ENCODE measurements around the gene NXPH2.

NXPH2 gene

DNA sequence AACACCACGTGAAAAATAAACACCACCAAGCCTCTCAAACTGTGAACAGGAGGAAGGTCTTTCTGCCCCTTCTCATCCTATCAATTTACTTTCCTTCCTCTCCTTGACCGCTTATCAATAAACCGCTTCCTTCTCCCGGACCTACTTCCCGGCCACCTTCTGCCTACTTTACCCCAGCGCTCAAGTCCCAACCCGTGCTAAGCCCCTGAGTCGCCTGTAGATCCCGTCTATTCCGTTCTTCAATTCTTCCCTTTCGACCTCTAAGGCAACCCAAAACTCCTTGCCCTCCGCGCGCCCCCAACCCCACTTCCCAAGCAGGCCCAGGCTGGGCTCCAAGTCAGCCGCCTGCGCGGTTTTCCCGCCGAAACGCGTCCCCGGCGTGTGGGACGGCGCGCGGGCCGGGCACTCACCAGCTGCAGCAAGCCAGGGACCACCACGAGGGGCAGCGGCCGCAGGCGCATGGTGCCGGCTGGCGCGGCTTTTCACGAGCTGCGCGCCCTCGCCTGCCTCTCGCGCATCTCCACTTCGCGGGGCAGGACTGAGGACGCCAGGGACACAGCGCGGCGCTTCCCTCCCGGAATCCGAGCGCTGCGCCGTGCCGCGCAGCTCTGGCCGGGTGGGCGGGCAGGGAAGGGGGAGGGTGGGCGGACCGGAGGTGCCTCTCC, at the start of gene NXPH2:
Gene NXPH2 (minus strand): TSS at position 610 of the 665 bp plus-strand sequence. CDS start 149 bp downstream, at position 461.
- peak; percentile 67 for DNase-seq (ENCODE audit: low spot score)

DNA sequence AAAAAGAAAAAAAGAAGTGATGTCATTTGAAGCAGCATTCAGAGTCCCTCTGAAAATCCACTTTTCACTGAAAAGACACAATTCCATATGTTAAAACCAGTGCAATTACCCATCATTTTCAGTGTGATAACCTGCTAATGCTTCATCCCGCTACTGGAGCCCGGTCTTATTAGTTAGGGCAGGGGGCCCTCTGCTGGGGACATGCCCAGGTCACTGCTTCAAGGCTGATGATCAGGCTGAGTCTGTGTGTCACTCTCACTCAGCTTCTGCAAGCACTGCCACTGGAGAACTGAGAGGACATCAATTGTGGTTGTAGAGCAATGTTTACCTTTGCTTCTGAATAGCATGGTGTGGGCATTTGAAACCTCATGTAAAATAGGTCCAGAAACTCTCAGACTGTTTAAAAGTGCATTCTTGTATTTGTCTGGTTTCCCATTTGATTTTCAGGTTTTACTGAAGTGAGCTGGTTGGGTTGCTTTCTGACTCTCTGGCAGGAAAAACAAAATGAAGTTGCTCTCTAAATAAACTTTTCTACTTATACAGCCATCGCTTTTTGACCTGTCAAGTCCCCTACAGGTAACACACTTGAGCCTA, 49.2 kb upstream of the NXPH2 start:
- DNase-seq (ENCODE audit: low spot score) = no peak

DNA sequence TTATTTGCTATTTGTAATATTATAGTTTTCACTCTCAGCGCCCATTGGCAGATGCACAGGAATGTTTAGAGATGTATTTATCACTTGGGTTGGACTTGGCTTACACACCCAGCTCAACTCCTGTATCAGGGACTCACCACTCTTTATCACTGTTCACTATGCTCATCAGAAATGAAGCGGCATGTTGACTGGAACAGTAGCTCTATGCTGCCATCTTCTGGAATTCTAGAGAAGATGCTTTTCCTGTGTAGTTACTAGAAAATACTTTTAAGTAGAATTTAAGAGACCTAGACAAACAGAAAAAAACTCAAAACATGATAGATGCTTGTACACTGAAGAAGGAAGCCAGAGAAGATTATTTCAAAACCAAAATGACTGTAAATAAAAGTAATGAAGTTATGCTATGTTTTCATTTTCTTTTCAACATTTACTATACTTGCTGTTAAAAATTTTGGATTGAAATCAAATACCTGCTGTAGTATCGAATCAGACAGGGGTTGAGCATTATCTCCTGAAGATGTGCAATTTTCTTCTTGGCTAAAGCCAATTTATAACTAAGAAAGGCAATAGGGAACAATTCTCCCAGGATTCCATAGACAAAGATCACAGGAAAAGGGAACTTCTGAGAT, 47.4 kb upstream of the NXPH2 start:
- DNase-seq (ENCODE audit: low spot score) = no peak

DNA sequence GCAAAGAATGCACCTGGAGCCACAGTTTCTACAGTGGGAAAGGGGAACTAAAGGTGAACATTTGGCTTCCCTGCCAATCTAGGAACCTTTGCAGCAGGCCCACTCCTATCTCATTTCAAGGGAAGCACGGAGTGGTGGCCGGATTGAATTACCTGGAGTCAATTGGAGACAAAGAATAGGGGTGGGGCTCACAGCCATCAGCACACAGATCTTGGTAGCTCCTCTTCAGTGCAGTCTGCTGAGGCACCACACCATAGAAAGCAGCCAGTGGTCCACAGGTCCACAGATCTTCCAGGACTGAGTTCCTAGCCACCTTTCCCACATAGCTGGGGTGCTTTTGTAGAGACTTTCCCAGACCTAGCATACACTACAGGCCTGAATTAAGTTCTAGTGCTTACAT, 43.5 kb upstream of the NXPH2 start:
- no peak for DNase-seq (ENCODE audit: low spot score)

DNA sequence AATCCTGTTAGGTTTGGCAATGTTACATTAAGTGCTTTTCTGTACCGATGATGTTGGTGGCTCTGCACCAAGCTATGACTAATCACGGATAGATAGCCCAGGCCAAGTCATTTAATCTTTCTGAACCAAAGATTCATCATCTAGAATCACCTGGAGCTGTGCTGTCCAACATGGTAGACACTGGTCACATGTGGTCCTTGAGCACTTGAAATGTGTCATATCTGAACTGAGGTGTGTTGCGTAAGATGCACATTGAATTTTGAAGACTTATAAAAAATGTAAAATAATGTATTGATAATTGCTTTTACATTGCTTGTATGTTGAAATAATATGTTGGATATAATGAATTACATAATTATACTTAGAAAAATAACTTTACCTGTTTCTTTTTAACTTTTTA, 39.8 kb upstream of the NXPH2 start:
- no peak for DNase-seq (ENCODE audit: low spot score)

DNA sequence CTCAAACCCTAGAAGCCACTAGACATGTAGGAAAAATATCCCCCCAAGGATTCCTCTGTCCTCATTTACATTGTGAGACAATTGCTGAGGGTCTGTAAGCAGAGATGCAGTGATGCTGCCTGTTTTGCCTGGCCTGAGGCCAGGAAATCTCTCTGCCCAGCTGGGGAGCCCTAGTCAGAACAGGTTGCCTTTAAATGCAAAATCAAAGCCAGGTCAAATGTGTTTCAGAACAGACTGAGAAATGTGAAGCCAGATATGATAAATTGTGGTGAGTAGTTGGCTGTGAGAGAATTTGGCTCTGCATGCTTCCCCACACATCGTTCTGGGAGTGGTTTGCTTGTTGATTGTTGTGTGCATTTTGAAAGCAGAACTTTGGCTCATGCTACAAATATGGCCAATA, 38.4 kb upstream of the NXPH2 start:
- no peak for DNase-seq (ENCODE audit: low spot score)

DNA sequence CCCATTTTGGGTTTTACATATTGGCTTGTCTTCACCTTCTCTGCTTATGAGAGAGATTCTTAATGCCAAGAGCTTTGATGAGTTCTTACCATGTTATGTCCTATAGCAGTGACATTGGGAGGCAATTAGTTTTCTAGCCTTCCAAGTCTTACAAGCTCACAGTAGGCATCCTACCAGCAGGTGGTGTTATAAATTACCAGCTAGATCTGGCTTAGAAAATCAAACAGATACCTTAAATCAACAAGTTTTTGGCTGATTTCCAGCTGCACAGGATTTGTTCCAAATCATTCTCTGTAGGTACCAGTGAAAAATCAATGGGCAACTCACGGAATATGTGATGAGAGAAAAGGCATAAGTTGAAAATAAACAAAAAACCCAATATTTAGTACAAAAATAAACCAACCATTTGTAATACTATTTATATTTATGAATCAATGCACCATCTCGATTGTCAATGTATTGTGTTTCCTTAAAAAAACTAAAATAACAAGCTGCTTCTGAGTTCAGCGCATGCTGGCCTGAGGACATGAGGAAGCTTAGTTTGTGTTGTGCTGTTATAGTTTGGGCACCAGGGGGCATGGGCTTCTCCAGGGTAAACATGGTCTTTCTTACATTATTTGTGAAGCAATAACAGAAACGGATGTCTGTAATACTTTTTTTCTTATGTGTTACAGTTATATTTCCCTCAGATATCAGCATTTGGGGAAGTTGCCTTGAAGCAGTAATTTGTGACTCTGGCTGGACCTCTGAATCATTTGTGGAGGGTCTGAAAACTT, 34.1 kb upstream of the NXPH2 start:
- no peak for DNase-seq (ENCODE audit: low spot score)

DNA sequence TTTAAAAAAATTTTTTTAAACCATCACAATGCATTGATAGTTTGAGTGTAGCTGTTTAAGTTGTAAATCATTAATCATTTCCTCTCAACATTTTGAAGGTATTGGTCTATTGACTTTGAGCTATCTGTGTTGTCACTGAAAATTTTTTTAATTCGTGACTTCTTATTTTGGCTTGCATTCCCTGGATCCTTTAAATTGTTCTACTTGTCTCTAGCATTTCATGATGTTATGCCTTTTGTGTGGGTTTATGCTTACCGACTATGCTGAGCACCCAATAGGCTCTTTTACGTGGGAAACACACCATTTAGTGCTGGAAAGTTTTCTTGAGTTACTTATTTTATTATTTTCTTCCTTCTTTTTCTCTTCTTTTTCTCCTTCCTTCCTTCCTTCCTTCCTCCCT, 31.2 kb upstream of the NXPH2 start:
- DNase-seq (ENCODE audit: low spot score) = no peak

DNA sequence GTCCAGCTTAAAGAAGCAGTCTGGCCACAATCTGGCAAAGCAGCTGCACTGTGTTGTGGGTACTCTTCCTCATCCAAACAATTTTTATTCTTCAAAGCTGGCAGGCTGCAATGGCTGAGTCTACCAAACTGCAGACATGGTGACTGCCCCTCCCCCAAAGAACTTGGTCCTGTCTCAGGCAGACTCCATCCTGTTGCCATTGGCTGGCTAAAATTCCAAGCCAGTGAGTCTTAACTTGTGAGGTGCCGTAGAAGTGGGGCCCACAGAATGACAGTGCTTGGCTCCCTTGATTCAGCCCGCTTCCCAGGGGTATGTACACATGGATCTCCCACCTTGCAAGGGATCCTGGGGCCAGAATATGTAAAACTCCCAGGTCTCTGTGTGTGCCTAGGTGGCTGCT, 14.5 kb upstream of the NXPH2 start:
- DNase-seq (ENCODE audit: low spot score) = no peak

DNA sequence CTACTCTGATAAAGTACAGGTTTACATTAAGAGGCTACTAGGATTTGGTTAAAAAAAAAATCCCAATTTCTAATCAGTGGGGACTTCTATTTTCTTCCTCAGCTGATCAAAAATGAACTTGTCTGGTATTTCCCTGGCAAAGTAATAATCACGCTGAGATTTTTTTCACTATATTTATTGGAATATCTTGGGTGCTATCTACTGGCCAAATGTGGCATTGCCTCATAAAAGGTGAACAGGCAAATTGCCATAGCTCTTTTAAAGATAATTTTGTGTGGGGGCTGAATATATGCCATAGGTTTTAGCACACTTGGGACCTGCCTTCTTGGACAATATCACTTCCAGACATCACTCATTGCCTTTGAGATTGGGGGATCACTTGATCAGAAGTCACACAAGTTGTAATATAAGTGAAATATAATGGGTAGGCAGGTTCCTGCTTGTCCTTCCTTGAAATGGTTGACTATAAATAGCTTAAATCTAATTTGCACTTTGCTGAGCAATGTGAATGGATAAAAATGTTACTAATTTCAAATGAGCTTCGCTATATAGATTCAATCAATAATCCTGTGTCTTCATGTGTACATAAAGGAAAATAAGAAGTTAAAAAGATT, 7.0 kb upstream of the NXPH2 start:
- no peak for DNase-seq (ENCODE audit: low spot score)

DNA sequence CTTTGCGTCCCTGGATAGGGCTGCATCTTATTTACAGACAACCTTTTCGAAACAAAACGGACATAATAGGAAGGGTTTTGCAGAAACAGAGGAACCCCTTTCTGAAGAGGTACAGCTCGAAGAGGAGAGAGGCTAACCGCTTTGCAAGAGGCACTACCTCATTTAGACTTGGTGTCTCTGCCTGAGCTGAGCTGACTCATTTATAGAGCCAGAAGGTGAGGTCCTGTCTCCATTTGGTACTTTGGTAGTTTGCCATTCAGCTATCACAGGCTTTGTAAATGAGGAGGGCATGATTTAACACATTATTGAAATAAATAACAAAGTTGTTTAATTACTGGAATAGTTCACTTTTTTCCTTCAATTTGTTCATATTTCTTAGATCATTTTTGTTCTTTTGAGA, 2.2 kb upstream of the NXPH2 start:
- no peak for DNase-seq (ENCODE audit: low spot score)

DNA sequence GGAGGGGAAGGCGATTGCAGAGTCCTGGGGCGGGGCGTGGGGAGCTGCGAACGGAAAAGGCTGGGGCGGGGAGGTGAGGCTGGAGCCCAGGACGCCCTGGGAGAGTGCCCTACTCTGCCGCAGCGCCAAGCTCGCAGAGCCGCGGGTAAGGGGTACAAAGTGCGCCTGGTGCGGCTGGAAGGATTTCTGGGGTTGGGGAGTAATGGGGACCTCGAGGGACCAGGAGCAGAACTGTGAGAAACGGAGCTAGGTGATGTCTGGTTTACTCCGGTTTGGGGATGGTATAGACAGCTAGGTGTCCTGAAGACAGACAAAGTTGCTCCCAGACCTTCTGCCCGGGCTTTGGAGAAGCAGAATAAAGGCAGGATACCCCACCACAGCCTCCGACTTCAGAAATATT, 718 bp upstream of the NXPH2 start:
- no peak for DNase-seq (ENCODE audit: low spot score)

DNA sequence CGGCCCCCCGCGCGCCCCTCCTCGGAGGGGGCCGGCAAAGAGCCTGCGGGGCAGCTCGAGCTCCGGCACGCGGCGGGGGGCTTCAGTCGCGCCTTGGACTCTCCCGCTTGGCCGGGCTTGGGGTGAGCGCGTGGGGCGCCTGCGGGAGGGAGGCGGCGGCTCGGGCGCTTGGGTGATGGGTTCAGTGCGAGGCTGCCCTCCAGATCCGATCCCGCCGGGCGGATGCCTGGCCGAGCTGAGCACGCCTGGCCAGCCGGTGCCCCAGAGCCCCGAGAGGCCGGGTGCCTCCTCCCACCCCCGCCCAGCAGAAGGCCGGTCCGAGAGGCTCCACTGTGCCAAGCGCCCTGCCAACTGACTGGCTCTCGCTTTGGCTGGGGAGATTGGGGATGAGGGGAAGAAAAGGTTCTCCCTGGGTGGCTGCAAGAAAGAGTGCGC, 273 bp upstream of the NXPH2 start:
- DNase-seq (ENCODE audit: low spot score) = peak; percentile 70

DNA sequence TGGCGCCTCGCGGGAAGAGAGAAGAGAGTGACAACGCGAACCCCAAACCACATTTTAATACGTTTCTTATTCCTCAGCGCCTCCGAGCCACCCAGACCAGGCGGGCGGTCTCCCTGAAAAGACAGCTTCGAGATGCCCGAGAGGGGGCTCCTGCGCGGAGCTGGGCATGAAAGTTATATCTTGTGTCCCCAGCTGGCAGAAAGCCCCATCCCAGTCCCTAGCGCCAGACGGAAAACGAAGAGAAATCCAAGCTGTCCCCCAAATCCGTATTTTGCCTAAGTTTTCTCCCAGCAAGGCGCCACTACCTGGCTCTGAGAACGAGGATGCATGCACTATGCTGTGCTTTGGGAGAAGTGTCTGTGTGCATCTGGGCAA, 797 bp downstream of the NXPH2 start:
- DNase-seq (ENCODE audit: low spot score) = no peak

DNA sequence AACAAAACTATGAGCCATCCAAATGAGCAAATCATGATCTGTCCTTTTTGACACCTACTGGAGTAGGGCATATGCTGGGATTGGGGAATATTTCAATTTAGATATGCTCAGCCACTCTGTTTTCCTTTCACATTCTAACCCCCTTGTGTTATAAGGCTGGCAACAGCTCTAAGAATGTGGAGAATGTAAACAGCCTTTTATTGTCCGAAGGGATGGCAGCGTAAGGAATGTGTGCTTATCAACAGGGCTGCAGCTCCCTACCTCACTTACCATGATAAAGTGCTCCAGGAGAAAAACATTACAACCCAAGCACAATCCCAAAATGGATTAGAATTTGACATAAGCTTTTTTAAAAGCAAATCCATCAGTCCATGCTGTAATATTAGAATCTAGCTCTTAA, 2.2 kb downstream of the NXPH2 start:
- DNase-seq (ENCODE audit: low spot score) = no peak

DNA sequence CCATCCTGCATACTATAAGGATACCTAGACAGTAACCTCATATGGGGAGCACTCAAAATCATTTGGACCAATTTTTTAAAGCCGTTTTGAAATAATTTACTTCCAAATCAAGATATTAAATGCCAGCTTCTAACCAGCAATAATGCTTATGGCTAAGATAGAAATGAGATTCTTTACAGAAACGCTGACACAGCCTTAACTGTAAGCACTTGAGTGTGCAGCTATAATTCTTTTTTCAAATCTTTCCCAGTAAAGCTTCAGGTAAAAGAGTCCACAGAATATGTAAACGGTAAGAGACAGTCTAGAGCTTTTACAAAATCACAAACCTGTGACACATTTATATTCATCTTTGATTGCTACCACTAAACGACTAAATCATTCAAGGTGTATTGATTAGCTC, 4.5 kb downstream of the NXPH2 start:
- no peak for DNase-seq (ENCODE audit: low spot score)

DNA sequence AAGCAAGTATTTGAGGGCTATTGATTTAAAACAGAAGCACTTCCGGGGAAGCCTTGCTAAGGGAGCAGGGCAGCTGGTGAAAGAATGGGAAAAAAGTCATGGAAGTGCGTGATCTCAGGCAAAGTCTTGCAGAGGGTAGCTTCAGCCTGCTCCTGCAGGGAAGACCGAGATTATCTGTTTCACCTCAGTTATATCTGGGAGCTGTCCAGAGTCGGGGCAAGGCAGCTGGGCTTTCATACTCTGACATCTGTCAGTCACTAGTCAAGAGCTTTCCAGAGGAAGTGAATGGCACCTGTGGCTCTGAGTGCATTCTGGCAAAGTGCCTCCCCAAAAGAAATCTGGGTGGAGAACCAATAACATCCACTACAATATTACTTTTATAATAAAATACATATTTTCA, 8.7 kb downstream of the NXPH2 start:
- DNase-seq (ENCODE audit: low spot score) = no peak

DNA sequence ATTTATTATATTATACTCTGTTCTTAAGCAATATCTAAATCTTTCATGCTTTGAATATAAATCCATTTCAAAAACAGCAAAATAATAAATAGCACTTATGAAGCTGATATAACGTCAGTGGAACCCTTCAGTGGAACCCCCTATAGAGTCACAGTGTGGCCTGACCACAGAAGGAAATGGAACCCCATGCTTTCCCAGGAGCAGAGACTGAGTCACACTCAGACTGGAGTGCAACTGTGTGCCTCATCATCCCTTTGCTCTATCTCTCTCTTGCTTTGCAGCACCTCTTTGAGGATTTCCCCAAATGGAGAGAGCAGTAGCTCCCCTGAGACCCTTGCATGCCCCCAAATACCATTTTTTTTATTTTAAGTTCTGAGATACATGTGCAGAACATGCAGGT, 13.1 kb downstream of the NXPH2 start:
- no peak for DNase-seq (ENCODE audit: low spot score)

DNA sequence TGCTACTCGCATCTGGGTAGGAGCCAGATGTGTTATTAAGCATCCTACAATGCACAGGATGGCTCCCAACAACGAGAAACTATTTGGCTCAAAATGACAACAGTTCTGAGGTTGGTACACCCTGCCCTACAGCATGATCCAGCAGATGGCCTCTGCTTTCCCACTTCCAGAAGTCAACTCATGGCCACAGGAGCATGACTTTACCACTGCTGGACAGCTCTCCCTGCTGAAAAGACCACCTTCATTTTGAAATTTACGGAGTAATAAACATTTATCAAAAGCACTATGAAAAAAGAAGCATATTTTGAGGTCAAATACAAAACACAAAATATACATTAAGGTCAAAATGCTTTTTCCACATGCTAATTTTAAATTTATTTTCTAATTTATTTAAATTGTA, 13.7 kb downstream of the NXPH2 start:
- no peak for DNase-seq (ENCODE audit: low spot score)

DNA sequence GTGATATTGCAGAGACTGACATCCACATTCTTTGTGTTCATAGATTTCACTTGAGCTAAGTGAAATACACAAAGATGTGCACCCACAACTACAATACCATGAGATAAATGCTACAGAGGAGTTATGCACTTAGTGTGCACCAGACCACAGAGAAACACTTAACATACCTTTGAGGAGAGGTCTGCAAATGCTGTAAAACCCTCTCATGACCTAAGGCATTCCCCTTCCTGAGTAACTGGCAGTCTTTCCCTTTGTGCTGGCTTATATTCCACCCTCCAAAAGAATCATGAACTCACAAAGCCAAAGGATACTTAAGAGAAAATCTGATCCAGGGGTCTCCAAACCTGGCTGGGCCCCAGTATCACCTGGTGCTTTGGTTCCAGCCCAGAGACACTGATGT, 16.2 kb downstream of the NXPH2 start:
- DNase-seq (ENCODE audit: low spot score) = no peak

DNA sequence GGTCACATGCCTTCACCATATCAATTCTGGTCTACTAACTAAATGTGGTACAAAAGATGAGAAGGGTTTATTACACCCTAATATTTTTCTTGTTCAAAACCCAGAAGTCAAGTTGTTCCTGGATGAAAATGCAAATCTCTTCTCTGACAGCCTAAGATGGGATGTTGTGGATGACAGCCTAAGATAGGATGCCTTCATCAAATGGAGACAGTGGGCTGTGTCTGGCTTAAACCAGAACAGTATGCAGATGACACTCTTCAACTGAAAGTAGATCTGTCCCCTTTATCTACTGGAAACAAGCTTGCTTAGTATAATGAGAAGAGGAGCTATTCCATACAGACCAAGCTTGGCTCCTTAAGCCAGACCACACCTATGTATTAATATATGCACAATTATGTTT, 17.7 kb downstream of the NXPH2 start:
- no peak for DNase-seq (ENCODE audit: low spot score)

DNA sequence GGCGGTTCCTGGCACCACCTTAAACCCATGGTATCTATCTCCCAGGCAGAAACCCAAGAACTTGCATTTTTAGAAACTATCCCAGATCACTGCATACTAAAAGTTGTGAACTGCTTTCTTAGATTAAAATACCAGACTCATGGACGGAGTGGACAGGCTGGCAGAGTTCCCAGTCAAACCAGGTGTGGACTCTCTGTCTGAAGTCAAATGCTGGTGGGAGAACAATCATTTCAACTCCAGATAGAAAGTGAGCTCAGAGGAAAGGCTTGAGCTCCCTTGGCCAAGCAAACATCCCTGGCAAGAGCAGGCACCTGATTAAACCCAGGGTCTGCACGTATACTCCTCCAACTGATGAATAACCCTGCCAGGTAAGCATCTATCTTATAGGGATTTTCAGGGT, 19.5 kb downstream of the NXPH2 start:
- no peak for DNase-seq (ENCODE audit: low spot score)

DNA sequence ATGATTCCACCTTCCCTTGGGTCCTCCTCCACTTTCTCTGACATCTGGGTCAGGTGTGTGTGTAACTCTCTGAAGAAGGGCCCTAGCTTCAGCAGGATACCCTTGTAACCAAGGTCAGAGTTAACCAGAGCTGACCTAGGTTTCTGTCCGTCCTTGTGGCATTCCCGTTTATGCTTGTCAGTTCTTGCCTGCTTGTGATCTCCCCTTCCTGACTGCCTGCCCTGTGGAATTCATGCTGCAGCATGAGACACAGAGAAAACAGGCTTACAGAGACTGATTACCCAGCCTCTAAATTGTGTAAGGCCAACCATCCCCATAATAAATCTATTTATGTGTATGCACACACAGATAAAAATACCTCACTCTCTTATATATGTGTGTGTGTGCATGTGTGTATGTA, 22.8 kb downstream of the NXPH2 start:
- no peak for DNase-seq (ENCODE audit: low spot score)
